Liver (tissue), 9 donors: ENCODE measurements around the gene IRAK3. TPM values are rescaled to one million over a fixed set of nuclear protein-coding genes. Genes with fewer than 3 reads are reported as not detected.
A peak's percentile ranks its signal among the peaks of the same experiment; 100 is the strongest.

Experiments used
- DNase-seq: peaks from one replicate; pipeline ENCODE4 v3.0.0-alpha.2; 2017; ENCODE audit warnings: low spot score
- H3K27ac ChIP-seq, 2 donors: one replicate each; pipeline ENCODE4 v1.7.0; 2013; ENCODE audit warnings: inconsistent platforms in 2 of 2, low read length in 2 of 2, control low read depth in 1 of 2, low read depth in 1 of 2, mild to moderate bottlenecking in 1 of 2
- H3K27me3 ChIP-seq, 4 donors: one replicate each; pipeline versions ENCODE4 v1.6.1 to v1.7.0; 2013; ENCODE audit warnings: low read length in 3 of 4, inconsistent platforms in 1 of 4, mild to moderate bottlenecking in 1 of 4, moderate library complexity in 1 of 4; ENCODE audit not compliant: control insufficient read depth in 4 of 4, insufficient read depth in 4 of 4
- H3K36me3 ChIP-seq, 4 donors: one replicate each; pipeline versions ENCODE4 v1.6.1 to v1.7.0; 2013; ENCODE audit warnings: low read length in 3 of 4, mild to moderate bottlenecking in 3 of 4, low read depth in 1 of 4, moderate library complexity in 1 of 4; ENCODE audit not compliant: control insufficient read depth in 4 of 4, insufficient read depth in 3 of 4
- H3K4me1 ChIP-seq, 4 donors: one replicate each; pipeline versions ENCODE4 v1.6.1 to v1.7.0; 2013; ENCODE audit warnings: low read length in 3 of 4, mild to moderate bottlenecking in 3 of 4, moderate library complexity in 1 of 4; ENCODE audit not compliant: control insufficient read depth in 4 of 4, insufficient read depth in 4 of 4
- H3K4me3 ChIP-seq, 3 donors: one replicate each; pipeline versions ENCODE4 v1.6.1 to v1.7.0; 2013; ENCODE audit warnings: low read length in 3 of 3, control low read depth in 1 of 3, low read depth in 1 of 3, mild to moderate bottlenecking in 1 of 3
- H3K9ac ChIP-seq, 2 donors: one replicate each; pipeline ENCODE4 v1.7.0; 2013; ENCODE audit warnings: low read length in 2 of 2, mild to moderate bottlenecking in 2 of 2, moderate library complexity in 2 of 2, control low read depth in 1 of 2, low read depth in 1 of 2
- H3K9me3 ChIP-seq, 4 donors: one replicate each; pipeline versions ENCODE4 v1.6.1 to v1.7.0; 2013; ENCODE audit warnings: low read length in 3 of 4; ENCODE audit not compliant: control insufficient read depth in 4 of 4
- EGR1 ChIP-seq, 2 donors: IDR thresholded peaks; 2 replicates each; pipeline ENCODE4 v1.6.1; 2016 to 2018; ENCODE audit warnings: antibody characterized with exemption in 2 of 2, low read depth in 2 of 2
- FOXA1 ChIP-seq: IDR thresholded peaks from 2 replicates; pipeline ENCODE4 v1.6.1; 2016; ENCODE audit warnings: antibody characterized with exemption
- FOXA2 ChIP-seq: IDR thresholded peaks from 2 replicates; pipeline ENCODE4 v1.6.1; 2016; ENCODE audit warnings: antibody characterized with exemption
- GABPA ChIP-seq, 2 donors: IDR thresholded peaks in 1 of 2; conservative IDR thresholded peaks in 1 of 2; 2 replicates each; pipeline ENCODE4 v1.6.1; 2016; ENCODE audit warnings: antibody characterized with exemption in 2 of 2, mild to moderate bottlenecking in 1 of 2, moderate library complexity in 1 of 2
- HNF4A ChIP-seq, 2 donors: conservative IDR thresholded peaks; 2 replicates each; pipeline ENCODE4 v1.6.1; 2016; ENCODE audit warnings: antibody characterized with exemption in 2 of 2, mild to moderate bottlenecking in 2 of 2
- HNF4G ChIP-seq: IDR thresholded peaks from 2 replicates; pipeline ENCODE4 v1.6.1; 2016; ENCODE audit warnings: antibody characterized with exemption
- JUND ChIP-seq, 2 donors: IDR thresholded peaks; 2 replicates each; pipeline ENCODE4 v1.6.1; 2016; ENCODE audit warnings: antibody characterized with exemption in 2 of 2
- MAX ChIP-seq: IDR thresholded peaks from 2 replicates; pipeline ENCODE4 v1.6.1; 2016; ENCODE audit warnings: antibody characterized with exemption
- NR2F2 ChIP-seq: IDR thresholded peaks from 2 replicates; pipeline ENCODE4 v1.6.1; 2016; ENCODE audit warnings: antibody characterized with exemption
- RAD21 ChIP-seq, 2 donors: IDR thresholded peaks; 2 replicates each; pipeline ENCODE4 v1.6.1; 2016; ENCODE audit warnings: antibody characterized with exemption in 2 of 2, mild to moderate bottlenecking in 2 of 2
- RXRA ChIP-seq, 2 donors: IDR thresholded peaks; 2 replicates each; pipeline ENCODE4 v1.6.1; 2017 to 2018; ENCODE audit warnings: antibody characterized with exemption in 2 of 2, mild to moderate bottlenecking in 1 of 2
- SP1 ChIP-seq: IDR thresholded peaks from 2 replicates; pipeline ENCODE4 v1.6.1; 2018; ENCODE audit warnings: antibody characterized with exemption, mild to moderate bottlenecking
- TAF1 ChIP-seq: conservative IDR thresholded peaks from 2 replicates; pipeline ENCODE4 v1.6.1; 2016; ENCODE audit warnings: antibody characterized with exemption, mild to moderate bottlenecking
- YY1 ChIP-seq: IDR thresholded peaks from 2 replicates; pipeline ENCODE4 v1.6.1; 2016; ENCODE audit warnings: antibody characterized with exemption, mild to moderate bottlenecking
- whole genome bisulfite sequencing: extraction: QIAGEN DNeasy Blood & Tissue Kit; methylation state at CpG from one replicate; pipeline ENCODE4 v1.1.7; 2013; 5-methylcytosine and 5-hydroxymethylcytosine counted together
- polyA plus RNA-seq, 2 donors: library from polyadenylated mRNA; stranded (reverse) in 1 of 2; unstranded in 1 of 2; fragments of 200-250 nt in 1 of 2; fragments of >200 nt in 1 of 2; fragmentation: Nextera tagmentation in 1 of 2; extraction: Ambion mirVana in 1 of 2; gene quantifications; one replicate each; pipeline versions ENCODE4 v1.2.1 to v1.2.3, GENCODE V29; 2013 to 2015
- total RNA-seq, 2 donors: library from RNA; depleted of rRNA; stranded (reverse); fragments of >200 nt; gene quantifications; one replicate each; pipeline ENCODE4 v1.2.3, GENCODE V29; 2014
- TF ChIP-seq, protein P1 (sequence below): IDR thresholded peaks from 2 replicates; pipeline ENCODE4 v1.6.1; 2016; ENCODE audit warnings: antibody characterized with exemption, mild to moderate bottlenecking
- TF ChIP-seq, protein P2 (sequence below): fragments of 150-350 bp; IDR thresholded peaks from 2 replicates; pipeline ENCODE4 v1.5.1; 2017; ENCODE audit warnings: improper control_type of control experiment, low read depth, low read length; ENCODE audit not compliant: missing input control
- donor health status: healthy.
- donor health status: healthy.
- donor health status: healthy.
- donor health status: healthy.
- donor health status: healthy.

Gene IRAK3, protein sequence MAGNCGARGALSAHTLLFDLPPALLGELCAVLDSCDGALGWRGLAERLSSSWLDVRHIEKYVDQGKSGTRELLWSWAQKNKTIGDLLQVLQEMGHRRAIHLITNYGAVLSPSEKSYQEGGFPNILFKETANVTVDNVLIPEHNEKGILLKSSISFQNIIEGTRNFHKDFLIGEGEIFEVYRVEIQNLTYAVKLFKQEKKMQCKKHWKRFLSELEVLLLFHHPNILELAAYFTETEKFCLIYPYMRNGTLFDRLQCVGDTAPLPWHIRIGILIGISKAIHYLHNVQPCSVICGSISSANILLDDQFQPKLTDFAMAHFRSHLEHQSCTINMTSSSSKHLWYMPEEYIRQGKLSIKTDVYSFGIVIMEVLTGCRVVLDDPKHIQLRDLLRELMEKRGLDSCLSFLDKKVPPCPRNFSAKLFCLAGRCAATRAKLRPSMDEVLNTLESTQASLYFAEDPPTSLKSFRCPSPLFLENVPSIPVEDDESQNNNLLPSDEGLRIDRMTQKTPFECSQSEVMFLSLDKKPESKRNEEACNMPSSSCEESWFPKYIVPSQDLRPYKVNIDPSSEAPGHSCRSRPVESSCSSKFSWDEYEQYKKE
- total RNA-seq (1 to 10 TPM; 5.6 to 8.6 TPM), polyA plus RNA-seq (1 to 10 TPM; 1.1 to 1.3 TPM)

- TF ChIP-seq FOXA2: no peak
- peak; percentile 55 for TF ChIP-seq MAX
- no peak for TF ChIP-seq HNF4A (conservative IDR thresholded peaks at IDR 0.05)
- TF ChIP-seq RAD21 (IDR thresholded peaks at IDR 0.05): peak in 1 of 2 donors; percentile 29
- TF ChIP-seq, protein P1, sequence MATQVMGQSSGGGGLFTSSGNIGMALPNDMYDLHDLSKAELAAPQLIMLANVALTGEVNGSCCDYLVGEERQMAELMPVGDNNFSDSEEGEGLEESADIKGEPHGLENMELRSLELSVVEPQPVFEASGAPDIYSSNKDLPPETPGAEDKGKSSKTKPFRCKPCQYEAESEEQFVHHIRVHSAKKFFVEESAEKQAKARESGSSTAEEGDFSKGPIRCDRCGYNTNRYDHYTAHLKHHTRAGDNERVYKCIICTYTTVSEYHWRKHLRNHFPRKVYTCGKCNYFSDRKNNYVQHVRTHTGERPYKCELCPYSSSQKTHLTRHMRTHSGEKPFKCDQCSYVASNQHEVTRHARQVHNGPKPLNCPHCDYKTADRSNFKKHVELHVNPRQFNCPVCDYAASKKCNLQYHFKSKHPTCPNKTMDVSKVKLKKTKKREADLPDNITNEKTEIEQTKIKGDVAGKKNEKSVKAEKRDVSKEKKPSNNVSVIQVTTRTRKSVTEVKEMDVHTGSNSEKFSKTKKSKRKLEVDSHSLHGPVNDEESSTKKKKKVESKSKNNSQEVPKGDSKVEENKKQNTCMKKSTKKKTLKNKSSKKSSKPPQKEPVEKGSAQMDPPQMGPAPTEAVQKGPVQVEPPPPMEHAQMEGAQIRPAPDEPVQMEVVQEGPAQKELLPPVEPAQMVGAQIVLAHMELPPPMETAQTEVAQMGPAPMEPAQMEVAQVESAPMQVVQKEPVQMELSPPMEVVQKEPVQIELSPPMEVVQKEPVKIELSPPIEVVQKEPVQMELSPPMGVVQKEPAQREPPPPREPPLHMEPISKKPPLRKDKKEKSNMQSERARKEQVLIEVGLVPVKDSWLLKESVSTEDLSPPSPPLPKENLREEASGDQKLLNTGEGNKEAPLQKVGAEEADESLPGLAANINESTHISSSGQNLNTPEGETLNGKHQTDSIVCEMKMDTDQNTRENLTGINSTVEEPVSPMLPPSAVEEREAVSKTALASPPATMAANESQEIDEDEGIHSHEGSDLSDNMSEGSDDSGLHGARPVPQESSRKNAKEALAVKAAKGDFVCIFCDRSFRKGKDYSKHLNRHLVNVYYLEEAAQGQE: no peak
- TF ChIP-seq EGR1 (IDR thresholded peaks at IDR 0.05; ENCODE audit: low read depth in 2 of 2): no peak
- peak; percentile 60 for TF ChIP-seq SP1
- TF ChIP-seq RXRA (IDR thresholded peaks at IDR 0.05): peak; percentile 17 to 19
- no peak for TF ChIP-seq HNF4G
- peak; percentile 29 for TF ChIP-seq YY1
- Histone ChIP-seq H3K27me3 (peaks cover 0 to 5% (median 0%) of the 10 kb centered on the region in 4 donors), H3K27ac (peak within 1 kb of the TSS; percentile 42 to 47), H3K4me1 (peaks cover 0 to 3% (median 1%) of the 10 kb centered on the region in 4 donors), H3K9me3 (peaks cover 0 to 2% (median 0%) of the 10 kb centered on the region in 4 donors), H3K36me3 (no peaks in the 10 kb centered on the region), H3K9ac (peak within 1 kb of the TSS in 1 of 2 donors; percentile 12), H3K4me3 (peak within 1 kb of the TSS; percentile 5 to 54 (median 35))
- 19% methylated on average over 82 of the region's 82 CpGs for WGBS
- peak; percentile 65 for DNase-seq
These were observed at the start of gene IRAK3 for GRCh38 chr12:66188584-66189485. IRAK3 (plus strand) TSS chr12:66189214; CDS start chr12:66189300, 86 bp downstream.

GRCh38 chr12:66139328-66139727 is 49.7 kb upstream of the IRAK3 start:
- H3K36me3 ChIP-seq: peaks cover 4 to 32% (median 21%) of the 10 kb centered on the region in 4 donors
- peaks cover 0 to 2% (median under 1%) of the 10 kb centered on the region in 4 donors for H3K4me1 ChIP-seq
- H3K27ac ChIP-seq: no peak overlapping the region
- peaks cover 0 to 11% (median 2%) of the 10 kb centered on the region in 4 donors for H3K9me3 ChIP-seq
- 97% methylated on average over 2 of the region's 2 CpGs for WGBS
- no peaks in the 10 kb centered on the region for H3K27me3 ChIP-seq
- no peak overlapping the region for H3K4me3 ChIP-seq
- H3K9ac ChIP-seq: no peak overlapping the region
- no peak for DNase-seq
- TF ChIP-seq GABPA (IDR thresholded peaks at IDR 0.05 in 1 of 2, conservative IDR thresholded peaks at IDR 0.05 in 1 of 2) (no peak), EGR1 (IDR thresholded peaks at IDR 0.05; ENCODE audit: low read depth in 2 of 2) (no peak), JUND (IDR thresholded peaks at IDR 0.05) (no peak), NR2F2 (no peak), FOXA1 (no peak), MAX (no peak), TAF1 (no peak), RXRA (IDR thresholded peaks at IDR 0.05) (no peak), SP1 (no peak), HNF4A (conservative IDR thresholded peaks at IDR 0.05) (no peak), RAD21 (IDR thresholded peaks at IDR 0.05) (no peak)
- TF ChIP-seq, protein P1: no peak
- TF ChIP-seq, protein P2, sequence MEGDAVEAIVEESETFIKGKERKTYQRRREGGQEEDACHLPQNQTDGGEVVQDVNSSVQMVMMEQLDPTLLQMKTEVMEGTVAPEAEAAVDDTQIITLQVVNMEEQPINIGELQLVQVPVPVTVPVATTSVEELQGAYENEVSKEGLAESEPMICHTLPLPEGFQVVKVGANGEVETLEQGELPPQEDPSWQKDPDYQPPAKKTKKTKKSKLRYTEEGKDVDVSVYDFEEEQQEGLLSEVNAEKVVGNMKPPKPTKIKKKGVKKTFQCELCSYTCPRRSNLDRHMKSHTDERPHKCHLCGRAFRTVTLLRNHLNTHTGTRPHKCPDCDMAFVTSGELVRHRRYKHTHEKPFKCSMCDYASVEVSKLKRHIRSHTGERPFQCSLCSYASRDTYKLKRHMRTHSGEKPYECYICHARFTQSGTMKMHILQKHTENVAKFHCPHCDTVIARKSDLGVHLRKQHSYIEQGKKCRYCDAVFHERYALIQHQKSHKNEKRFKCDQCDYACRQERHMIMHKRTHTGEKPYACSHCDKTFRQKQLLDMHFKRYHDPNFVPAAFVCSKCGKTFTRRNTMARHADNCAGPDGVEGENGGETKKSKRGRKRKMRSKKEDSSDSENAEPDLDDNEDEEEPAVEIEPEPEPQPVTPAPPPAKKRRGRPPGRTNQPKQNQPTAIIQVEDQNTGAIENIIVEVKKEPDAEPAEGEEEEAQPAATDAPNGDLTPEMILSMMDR: no peak
